Vagina (tissue), 2 donors: Measurements from ENCODE around the gene KRTAP5-2. TPM values are rescaled to one million over a fixed set of nuclear protein-coding genes. Genes with fewer than 3 reads are reported as not detected.
A peak's percentile ranks its signal among the peaks of the same experiment; 100 is the strongest.

ENCODE experiments used
- DNase-seq, 2 donors: peaks; one replicate each; pipeline ENCODE4 v3.0.0-alpha.2; 2017; ENCODE audit errors: extremely low spot score in 2 of 2
- H3K27ac ChIP-seq: fragments of 200-600 bp; sonication (generic); one replicate; pipeline ENCODE4 v1.5.1; 2019
- H3K27me3 ChIP-seq: fragments of 200-600 bp; sonication (generic); one replicate; pipeline ENCODE4 v1.5.1; 2019
- H3K36me3 ChIP-seq, 2 donors: fragments of 200-600 bp; sonication (generic); one replicate each; pipeline ENCODE4 v1.5.1; 2017 to 2019
- H3K4me1 ChIP-seq: fragments of 200-600 bp; sonication (generic); one replicate; pipeline ENCODE4 v1.5.1; 2019
- H3K4me3 ChIP-seq, 2 donors: fragments of 200-600 bp; sonication (generic); 1 replicate in 1 of 2; 2 replicates in 1 of 2; pipeline ENCODE4 v1.5.1; 2016 to 2019
- H3K9me3 ChIP-seq: fragments of 200-600 bp; sonication (generic); one replicate; pipeline ENCODE4 v1.5.1; 2019
- POLR2A ChIP-seq, 2 donors: fragments of 450-650 bp; IDR thresholded peaks; one replicate each; pipeline ENCODE4 v1.6.1; 2017; ENCODE audit warnings: antibody characterized with exemption in 2 of 2, mild to moderate bottlenecking in 2 of 2, moderate library complexity in 2 of 2
- POLR2AphosphoS5 ChIP-seq, 2 donors: sonication (generic); formaldehyde crosslinking; IDR thresholded peaks; one replicate each; pipeline ENCODE4 v1.9.0; 2017; ENCODE audit warnings: antibody characterized with exemption in 2 of 2, mild to moderate bottlenecking in 2 of 2, low read depth in 1 of 2; ENCODE audit not compliant: insufficient read depth in 1 of 2
- intact Hi-C: fragments of 100-400 bp; cut with DNase I; formaldehyde crosslinking; loops from one replicate; pipeline ENCODE4 v1.15.1; 2023
- total RNA-seq: library from RNA; depleted of rRNA; stranded (reverse); fragments of >200 nt; gene quantifications from one replicate; pipeline ENCODE4 v1.2.3, GENCODE V29; 2016
- TF ChIP-seq, protein P1 (sequence below), 3 experiments: fragments of 450-650 bp in 2 of 3; fragments of 200-600 bp in 1 of 3; sonication (generic) in 1 of 3; IDR thresholded peaks; one replicate each; pipeline ENCODE4 v1.5.1; 2017 to 2019; ENCODE audit warnings: antibody characterized with exemption in 3 of 3, mild to moderate bottlenecking in 2 of 3, moderate library complexity in 2 of 3

Gene KRTAP5-2
- total RNA-seq, 1 donor from 2014 or later: not detected

DNA sequence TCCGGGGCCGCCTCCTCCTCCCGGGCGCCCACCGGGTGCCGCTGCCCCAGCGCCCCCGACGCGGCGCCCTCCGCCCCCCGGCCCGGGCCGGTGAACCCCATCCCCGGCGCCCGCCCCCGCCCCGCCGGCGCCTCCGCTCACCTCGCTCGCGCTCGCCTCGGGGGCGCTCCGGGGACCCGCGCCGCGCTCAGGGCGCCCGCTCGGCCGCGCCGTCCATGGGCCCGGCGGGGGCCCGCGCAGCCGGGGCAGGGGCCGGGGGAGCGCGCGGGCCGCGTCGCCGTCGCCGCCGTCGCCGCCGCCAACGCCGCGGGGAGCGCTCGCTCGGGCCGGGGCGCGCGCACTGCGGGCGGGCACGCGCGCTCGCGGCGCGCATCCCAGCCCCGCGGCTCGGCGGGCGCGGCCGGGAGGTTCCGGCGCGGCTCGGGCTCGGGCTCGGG lies 26.3 kb downstream of the KRTAP5-2 start:
- intact Hi-C loops: loop anchor here (5.0 to 10.0 kb wide), 2 partner anchors 234 to 367 kb away; no protein-coding TSS in a partner anchor
- DNase-seq: no peak
- no peaks in the 10 kb centered on the region for H3K9me3 ChIP-seq
- H3K4me3 ChIP-seq: peak overlapping the region; percentile 50 to 75
- TF ChIP-seq POLR2AphosphoS5 (IDR thresholded peaks at IDR 0.05; ENCODE audit: insufficient read depth in 1 of 2, low read depth in 1 of 2) (no peak), POLR2A (IDR thresholded peaks at IDR 0.05) (no peak)
- TF ChIP-seq, protein P1, sequence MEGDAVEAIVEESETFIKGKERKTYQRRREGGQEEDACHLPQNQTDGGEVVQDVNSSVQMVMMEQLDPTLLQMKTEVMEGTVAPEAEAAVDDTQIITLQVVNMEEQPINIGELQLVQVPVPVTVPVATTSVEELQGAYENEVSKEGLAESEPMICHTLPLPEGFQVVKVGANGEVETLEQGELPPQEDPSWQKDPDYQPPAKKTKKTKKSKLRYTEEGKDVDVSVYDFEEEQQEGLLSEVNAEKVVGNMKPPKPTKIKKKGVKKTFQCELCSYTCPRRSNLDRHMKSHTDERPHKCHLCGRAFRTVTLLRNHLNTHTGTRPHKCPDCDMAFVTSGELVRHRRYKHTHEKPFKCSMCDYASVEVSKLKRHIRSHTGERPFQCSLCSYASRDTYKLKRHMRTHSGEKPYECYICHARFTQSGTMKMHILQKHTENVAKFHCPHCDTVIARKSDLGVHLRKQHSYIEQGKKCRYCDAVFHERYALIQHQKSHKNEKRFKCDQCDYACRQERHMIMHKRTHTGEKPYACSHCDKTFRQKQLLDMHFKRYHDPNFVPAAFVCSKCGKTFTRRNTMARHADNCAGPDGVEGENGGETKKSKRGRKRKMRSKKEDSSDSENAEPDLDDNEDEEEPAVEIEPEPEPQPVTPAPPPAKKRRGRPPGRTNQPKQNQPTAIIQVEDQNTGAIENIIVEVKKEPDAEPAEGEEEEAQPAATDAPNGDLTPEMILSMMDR (IDR thresholded peaks at IDR 0.05): no peak
- H3K27ac ChIP-seq: peak overlapping the region; percentile 76
- H3K27me3 ChIP-seq: no peaks in the 10 kb centered on the region
- H3K4me1 ChIP-seq: peaks cover 41% of the 10 kb centered on the region
- H3K36me3 ChIP-seq: no peaks in the 10 kb centered on the region

DNA sequence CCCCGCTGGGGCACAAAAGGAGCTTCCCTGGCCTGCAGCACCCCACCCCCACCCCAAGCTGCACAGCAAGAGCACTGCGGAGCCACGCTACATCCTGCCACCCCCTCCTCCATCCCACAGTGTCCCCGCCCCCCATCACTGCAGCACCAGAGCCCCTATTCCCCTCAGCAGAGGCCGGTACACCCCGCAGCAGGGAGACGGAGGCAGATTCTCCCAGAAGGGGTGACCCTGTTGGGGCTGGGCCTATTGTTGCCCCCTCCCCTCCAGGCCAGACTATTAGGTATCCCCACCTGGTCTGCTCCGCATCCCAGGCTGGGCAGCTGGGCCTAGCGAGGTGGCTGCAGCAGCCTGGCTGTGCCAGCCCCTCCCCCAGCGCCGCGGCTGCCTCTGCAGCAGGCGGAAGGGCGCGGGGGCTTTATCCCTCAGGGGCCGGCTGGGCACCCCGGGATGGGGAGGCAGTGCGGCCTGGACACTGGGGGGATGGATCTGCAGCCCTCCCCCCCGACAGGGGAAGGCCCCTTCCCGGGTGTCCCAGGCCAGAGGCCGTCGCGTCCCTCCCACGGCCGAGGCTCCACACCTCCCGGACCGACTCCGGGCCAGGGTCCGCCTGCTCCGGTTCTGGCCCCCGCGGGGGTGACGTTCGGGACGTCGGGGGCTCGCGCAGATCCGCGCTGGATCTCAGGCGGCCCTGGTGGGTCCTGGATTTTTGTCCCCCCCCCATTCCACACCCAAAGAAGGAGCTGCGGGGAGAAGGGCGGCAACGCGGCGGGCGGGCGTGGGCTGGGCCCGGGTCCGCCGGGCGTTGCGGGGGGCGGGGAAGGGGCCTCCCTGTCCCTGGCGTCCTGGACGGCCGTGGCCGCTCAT lies 27.0 kb downstream of the KRTAP5-2 start:
- TF ChIP-seq, protein P1 (IDR thresholded peaks at IDR 0.05): no peak
- TF ChIP-seq POLR2AphosphoS5 (IDR thresholded peaks at IDR 0.05; ENCODE audit: insufficient read depth in 1 of 2, low read depth in 1 of 2): peak in 1 of 2 donors; percentile 46
- DNase-seq: peak in 1 of 2 donors; percentile 72
- Histone ChIP-seq H3K4me3 (peak overlapping the region; percentile 50 to 75), H3K27me3 (no peaks in the 10 kb centered on the region), H3K4me1 (peaks cover 41% of the 10 kb centered on the region), H3K27ac (peak overlapping the region; percentile 76), H3K9me3 (no peaks in the 10 kb centered on the region), H3K36me3 (no peaks in the 10 kb centered on the region)
- intact Hi-C loops: loop anchor here (5.0 to 10.0 kb wide), 2 partner anchors 234 to 366 kb away; no protein-coding TSS in a partner anchor

DNA sequence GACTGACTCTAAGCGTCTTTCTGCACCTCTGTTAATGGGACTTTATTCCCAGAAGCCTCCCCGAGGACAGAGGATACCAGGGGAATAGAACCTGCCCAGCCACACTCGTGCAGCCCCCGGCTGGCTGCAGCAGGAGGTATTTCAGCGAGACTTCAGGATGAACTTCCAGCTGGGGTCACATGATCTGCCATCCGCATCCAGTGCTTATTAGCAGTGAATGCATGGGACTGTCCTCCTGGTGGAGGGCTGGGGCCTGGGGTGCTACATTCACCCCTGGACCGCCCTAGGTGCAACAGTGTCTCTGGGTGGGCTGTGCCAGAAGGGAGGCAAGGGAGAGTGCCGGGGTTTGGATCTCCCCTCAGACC lies 27.6 kb downstream of the KRTAP5-2 start:
- intact Hi-C loops: loop anchor here (5.0 to 10.0 kb wide), 2 partner anchors 233 to 366 kb away; no protein-coding TSS in a partner anchor
- peak overlapping the region; percentile 76 for H3K27ac ChIP-seq

DNA sequence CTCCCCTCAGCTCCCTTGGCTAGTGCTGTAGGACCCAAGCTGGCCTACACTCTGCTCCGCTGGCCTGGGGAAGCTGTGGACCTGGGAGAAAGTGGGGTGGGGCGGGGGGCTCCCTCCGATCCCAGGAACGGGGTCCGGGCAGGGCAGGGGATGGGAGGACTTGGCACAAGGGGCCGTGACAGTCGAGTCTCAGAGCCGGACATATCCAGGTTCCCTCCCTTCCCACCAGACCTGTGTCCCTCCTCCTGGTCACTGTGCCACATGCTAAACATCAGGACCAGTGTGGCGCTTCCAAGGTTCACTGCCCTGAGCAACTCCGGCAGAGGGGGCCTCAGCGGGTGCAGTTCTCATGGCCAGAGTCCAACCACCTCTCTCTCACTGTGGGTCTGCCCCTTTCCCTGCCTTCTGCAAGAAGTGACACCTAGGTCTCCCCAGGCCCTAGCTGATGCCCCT lies 28.1 kb downstream of the KRTAP5-2 start:
- Histone ChIP-seq H3K27me3 (no peaks in the 10 kb centered on the region), H3K36me3 (no peaks in the 10 kb centered on the region), H3K4me3 (no peak overlapping the region), H3K27ac (no peak overlapping the region), H3K4me1 (peaks cover 41% of the 10 kb centered on the region), H3K9me3 (no peaks in the 10 kb centered on the region)
- peak in 1 of 2 donors; percentile 86 for DNase-seq
- no peak for TF ChIP-seq POLR2AphosphoS5 (IDR thresholded peaks at IDR 0.05; ENCODE audit: insufficient read depth in 1 of 2, low read depth in 1 of 2)
- TF ChIP-seq POLR2A (IDR thresholded peaks at IDR 0.05): no peak
- TF ChIP-seq, protein P1 (IDR thresholded peaks at IDR 0.05): no peak
- intact Hi-C loops: loop anchor here (5.0 to 10.0 kb wide), 2 partner anchors 233 to 365 kb away; no protein-coding TSS in a partner anchor

More for the DNA sequence above, 27.6 kb downstream of the KRTAP5-2 start:
- Histone ChIP-seq H3K4me3 (peak overlapping the region; percentile 50 to 75), H3K36me3 (no peaks in the 10 kb centered on the region), H3K27me3 (no peaks in the 10 kb centered on the region), H3K4me1 (peaks cover 41% of the 10 kb centered on the region), H3K9me3 (no peaks in the 10 kb centered on the region)
- peak in 1 of 2 donors; percentile 84 for DNase-seq
- TF ChIP-seq, protein P1 (IDR thresholded peaks at IDR 0.05): no peak
- TF ChIP-seq POLR2AphosphoS5 (IDR thresholded peaks at IDR 0.05; ENCODE audit: insufficient read depth in 1 of 2, low read depth in 1 of 2) (no peak), POLR2A (IDR thresholded peaks at IDR 0.05) (no peak)
